Astrocyte (in vitro differentiated cells and primary cell): Measurements from ENCODE around the gene SPPL2B. TPM values are rescaled to one million over a fixed set of nuclear protein-coding genes. Genes with fewer than 3 reads are reported as not detected.

Experiments
- DNase-seq: peaks from one replicate; pipeline ENCODE4 v3.0.0-alpha.2; 2010; ENCODE audit warnings: low read depth
- FAIRE-seq: peaks from 2 replicates; lab custom pipeline; 2011; peaks lifted over from hg19 to GRCh38; lab: Jason Lieb, UNC
- H2AFZ ChIP-seq: 2 replicates; pipeline ENCODE4 v1.6.0; 2012; ENCODE audit warnings: low read depth, low read length, inconsistent platforms
- H3K27ac ChIP-seq: 2 replicates; pipeline ENCODE4 v1.5.1; 2011; ENCODE audit warnings: low read depth, low read length, inconsistent platforms
- H3K27me3 ChIP-seq: 2 replicates; pipeline ENCODE4 v1.6.0; 2011; ENCODE audit warnings: low read length, inconsistent platforms; ENCODE audit not compliant: insufficient read depth
- H3K36me3 ChIP-seq: 2 replicates; pipeline ENCODE4 v1.5.1; 2011; ENCODE audit warnings: low read length, inconsistent platforms; ENCODE audit not compliant: insufficient read depth
- H3K4me1 ChIP-seq: 2 replicates; pipeline ENCODE4 v1.5.1; 2011; ENCODE audit warnings: low read length, inconsistent platforms; ENCODE audit not compliant: insufficient read depth
- H3K4me2 ChIP-seq: 2 replicates; pipeline ENCODE4 v1.6.0; 2012; ENCODE audit warnings: low read length, inconsistent platforms
- H3K4me3 ChIP-seq: 2 replicates; pipeline ENCODE4 v1.5.1; 2011; ENCODE audit warnings: low read depth, mild to moderate bottlenecking, low read length, inconsistent platforms; ENCODE audit not compliant: insufficient read depth
- H3K79me2 ChIP-seq: 2 replicates; pipeline ENCODE4 v1.6.0; 2012; ENCODE audit warnings: mild to moderate bottlenecking, low read length, inconsistent platforms; ENCODE audit not compliant: insufficient read depth
- H3K9ac ChIP-seq: 2 replicates; pipeline ENCODE4 v1.6.0; 2012; ENCODE audit warnings: mild to moderate bottlenecking, low read length, inconsistent platforms
- H3K9me3 ChIP-seq: 2 replicates; pipeline ENCODE4 v1.5.1; 2012; ENCODE audit warnings: low read depth, mild to moderate bottlenecking, low read length, inconsistent platforms; ENCODE audit not compliant: insufficient read depth
- H4K20me1 ChIP-seq: 2 replicates; pipeline ENCODE4 v1.6.0; 2012; ENCODE audit warnings: low read length, inconsistent platforms; ENCODE audit not compliant: insufficient read depth
- H3K27ac Mint-ChIP-seq: one replicate; pipeline ENCODE4 v1.8.0; 2021; ENCODE audit warnings: mild to moderate bottlenecking, mixed read lengths; ENCODE audit not compliant: unreplicated experiment
- H3K27me3 Mint-ChIP-seq: one replicate; pipeline ENCODE4 v1.8.0; 2021; ENCODE audit warnings: low read depth, mixed read lengths; ENCODE audit not compliant: unreplicated experiment
- H3K36me3 Mint-ChIP-seq: one replicate; pipeline ENCODE4 v1.8.0; 2021; ENCODE audit warnings: low read depth, mixed read lengths; ENCODE audit not compliant: unreplicated experiment
- H3K4me1 Mint-ChIP-seq: one replicate; pipeline ENCODE4 v1.8.0; 2021; ENCODE audit warnings: low read depth, mixed read lengths; ENCODE audit not compliant: unreplicated experiment
- H3K4me3 Mint-ChIP-seq: one replicate; pipeline ENCODE4 v1.8.0; 2021; ENCODE audit warnings: mild to moderate bottlenecking, moderate library complexity, mixed read lengths; ENCODE audit not compliant: unreplicated experiment
- H3K9me3 Mint-ChIP-seq: one replicate; pipeline ENCODE4 v1.8.0; 2021; ENCODE audit warnings: mild to moderate bottlenecking, mixed read lengths; ENCODE audit not compliant: unreplicated experiment
- CTCF ChIP-seq: IDR thresholded peaks from 2 replicates; pipeline ENCODE4 v1.5.1; 2011; ENCODE audit warnings: low read depth, mild to moderate bottlenecking, inconsistent platforms, low read length, moderate library complexity; ENCODE audit not compliant: insufficient read depth
- EZH2 ChIP-seq: IDR thresholded peaks from 2 replicates; pipeline ENCODE4 v1.6.1; 2012; ENCODE audit warnings: mild to moderate bottlenecking, low read length, inconsistent platforms; ENCODE audit not compliant: insufficient read depth
- total RNA-seq: library from RNA; stranded (reverse); gene quantifications from 2 replicates; pipeline ENCODE4 v1.2.1, GENCODE V29; 2021

The SPPL2B gene
- total RNA-seq, 1 donor from 2014 or later = 55.4 TPM

GRCh38 chr19:2290441-2291184, 37.9 kb upstream of the SPPL2B start:
- no peaks in the 10 kb centered on the region for H3K9me3 Mint-ChIP-seq
- Histone ChIP-seq H3K27ac (no peak overlapping the region), H3K79me2 (no peaks in the 10 kb centered on the region), H3K36me3 (no peaks in the 10 kb centered on the region), H3K9ac (no peak overlapping the region), H4K20me1 (peaks cover 47% of the 10 kb centered on the region), H2AFZ (peak overlapping the region; percentile 47), H3K4me3 (no peak overlapping the region), H3K27me3 (peaks cover 54% of the 10 kb centered on the region), H3K9me3 (no peaks in the 10 kb centered on the region), H3K4me1 (peaks cover 15% of the 10 kb centered on the region), H3K4me2 (peak overlapping the region; percentile 69)
- peaks cover 63% of the 10 kb centered on the region for H3K27me3 Mint-ChIP-seq
- no peak for FAIRE-seq
- TF ChIP-seq CTCF = no peak
- peak; percentile 70 for TF ChIP-seq EZH2
- no peak for DNase-seq
- no peak overlapping the region for H3K4me3 Mint-ChIP-seq
- no peaks in the 10 kb centered on the region for H3K4me1 Mint-ChIP-seq
- H3K36me3 Mint-ChIP-seq = peaks cover 4% of the 10 kb centered on the region
- H3K27ac Mint-ChIP-seq = no peak overlapping the region

- Mint-ChIP-seq H3K27ac (no peak overlapping the region), H3K36me3 (peaks cover 4% of the 10 kb centered on the region), H3K9me3 (no peaks in the 10 kb centered on the region), H3K4me3 (no peak overlapping the region), H3K4me1 (no peaks in the 10 kb centered on the region), H3K27me3 (peaks cover 62% of the 10 kb centered on the region)
- no peak overlapping the region for H3K9ac ChIP-seq
- no peaks in the 10 kb centered on the region for H3K36me3 ChIP-seq
- peak overlapping the region; percentile 69 for H3K4me2 ChIP-seq
- FAIRE-seq (no peak), DNase-seq (no peak)
- peak overlapping the region; percentile 5 for H3K4me3 ChIP-seq
- peaks cover 54% of the 10 kb centered on the region for H3K27me3 ChIP-seq
- no peaks in the 10 kb centered on the region for H3K9me3 ChIP-seq
- H4K20me1 ChIP-seq = peaks cover 42% of the 10 kb centered on the region
- no peak for TF ChIP-seq CTCF
- TF ChIP-seq EZH2 = peak; percentile 64
- no peaks in the 10 kb centered on the region for H3K79me2 ChIP-seq
- H3K27ac ChIP-seq = no peak overlapping the region
- peaks cover 15% of the 10 kb centered on the region for H3K4me1 ChIP-seq
- peak overlapping the region; percentile 34 for H2AFZ ChIP-seq
These were observed 37.2 kb upstream of the SPPL2B start for GRCh38 chr19:2291185-2291751.
